HepG2 (cell line): ENCODE measurements around the gene KCTD21. TPM values are rescaled to one million over a fixed set of nuclear protein-coding genes. Genes with fewer than 3 reads are reported as not detected.
A peak's percentile ranks its signal among the peaks of the same experiment; 100 is the strongest.

Experiments
- ARID5B ChIP-seq: IDR thresholded peaks from 2 replicates; pipeline ENCODE4 v1.4.0; 2020; ENCODE audit warnings: mild to moderate bottlenecking, missing genetic modification reagents
- DZIP1 ChIP-seq: sonication (generic); formaldehyde crosslinking; IDR thresholded peaks from 2 replicates; pipeline ENCODE4 v1.5.0; 2020; ENCODE audit warnings: mild to moderate bottlenecking, missing genetic modification reagents
- GLMP ChIP-seq: sonication (generic); formaldehyde crosslinking; IDR thresholded peaks from 2 replicates; pipeline ENCODE4 v1.9.0; 2021; ENCODE audit warnings: missing genetic modification reagents, mild to moderate bottlenecking, borderline replicate concordance
- HOXA9 ChIP-seq: sonication (generic); formaldehyde crosslinking; IDR thresholded peaks from 2 replicates; pipeline ENCODE4 v1.8.1; 2022; ENCODE audit warnings: missing genetic modification reagents, mild to moderate bottlenecking, moderate library complexity, borderline replicate concordance
- KDM4B ChIP-seq: sonication (generic); formaldehyde crosslinking; IDR thresholded peaks from 2 replicates; pipeline ENCODE4 v1.4.0; 2020; ENCODE audit warnings: missing genetic modification reagents
- KLF15 ChIP-seq: sonication (generic); formaldehyde crosslinking; IDR thresholded peaks from 2 replicates; pipeline ENCODE4 v1.8.1; 2023; ENCODE audit warnings: borderline replicate concordance, mild to moderate bottlenecking, inconsistent platforms, missing genetic modification reagents, mixed read lengths
- NR2F1 ChIP-seq, 2 experiments: fragments of 450-650 bp in 1 of 2; formaldehyde crosslinking in 1 of 2; IDR thresholded peaks; 2 replicates each; pipeline versions ENCODE4 v1.5.0 to v1.6.1; 2016 to 2020; ENCODE audit warnings: mild to moderate bottlenecking in 1 of 2, missing compliant biosample characterization in 1 of 2, missing genetic modification reagents in 1 of 2, moderate library complexity in 1 of 2
- RFX5 ChIP-seq: IDR thresholded peaks from 2 replicates; pipeline ENCODE4 v1.6.1; 2011; ENCODE audit warnings: low read depth, low read length, improper control_type of control experiment
- RXRA ChIP-seq: sonication (generic); formaldehyde crosslinking; IDR thresholded peaks from 2 replicates; pipeline ENCODE4 v1.5.1; 2020; ENCODE audit warnings: missing genetic modification reagents
- SIX4 ChIP-seq: sonication (generic); formaldehyde crosslinking; IDR thresholded peaks from 2 replicates; pipeline ENCODE4 v1.4.0; 2020; ENCODE audit warnings: missing genetic modification reagents
- SMYD3 ChIP-seq: sonication (generic); formaldehyde crosslinking; IDR thresholded peaks from 2 replicates; pipeline ENCODE4 v1.8.1; 2023; ENCODE audit warnings: mild to moderate bottlenecking, missing genetic modification reagents
- TCF7 ChIP-seq: sonication (generic); IDR thresholded peaks from 2 replicates; pipeline ENCODE4 v1.6.1; 2016; ENCODE audit warnings: antibody characterized with exemption, low read depth
- TIGD3 ChIP-seq: sonication (generic); formaldehyde crosslinking; IDR thresholded peaks from 2 replicates; pipeline ENCODE4 v1.5.1; 2020; ENCODE audit warnings: mild to moderate bottlenecking, missing genetic modification reagents, borderline replicate concordance
- TRAFD1 ChIP-seq: sonication (generic); formaldehyde crosslinking; IDR thresholded peaks from 2 replicates; pipeline ENCODE4 v1.5.1; 2020; ENCODE audit warnings: missing genetic modification reagents, mild to moderate bottlenecking, borderline replicate concordance
- ZNF446 ChIP-seq: sonication (generic); formaldehyde crosslinking; IDR thresholded peaks from 2 replicates; pipeline ENCODE4 v1.5.0; 2020; ENCODE audit warnings: mild to moderate bottlenecking, missing genetic modification reagents
- ZNF792 ChIP-seq: IDR thresholded peaks from 2 replicates; pipeline ENCODE4 v1.6.1; 2016
- ZNF841 ChIP-seq: sonication (generic); formaldehyde crosslinking; IDR thresholded peaks from 2 replicates; pipeline ENCODE4 v1.8.1; 2023; ENCODE audit warnings: missing genetic modification reagents, borderline replicate concordance
- ZSCAN25 ChIP-seq: sonication (generic); formaldehyde crosslinking; IDR thresholded peaks from 2 replicates; pipeline ENCODE4 v1.8.0; 2022; ENCODE audit warnings: mild to moderate bottlenecking, missing genetic modification reagents
- polyA plus RNA-seq, 8 experiments: library from polyadenylated mRNA; depleted of rRNA in 3 of 8; stranded (reverse) in 7 of 8; unstranded in 1 of 8; fragments of >200 nt; fragmentation: Illumina TruSeq in 4 of 8; extraction: Trizol in 4 of 8; gene quantifications; 2 replicates each; pipeline versions ENCODE4 v1.2.1 to v1.2.3, GENCODE V29; 2011 to 2016; ENCODE audit warnings: low read depth in 4 of 8, missing spikeins in 1 of 8, mixed read lengths in 1 of 8; ENCODE audit not compliant: insufficient read depth in 1 of 8
- total RNA-seq, 5 experiments: library from RNA; depleted of rRNA; stranded (reverse); fragments of >200 nt; fragmentation: Illumina TruSeq; extraction: Trizol; gene quantifications; 2 replicates each; pipeline ENCODE4 v1.2.3, GENCODE V29; 2016; ENCODE audit warnings: low read depth in 1 of 5

KCTD21 gene
- total and polyA plus RNA-seq, 2 of the 13 experiments (the other 11 are each of a cell fraction or from before 2014, with no cell fraction given), result 3.1 to 13.5 TPM

GRCh38 chr11:78156127-78156844 is 32.1 kb downstream of the KCTD21 start (continued):
- no peak for TF ChIP-seq GLMP (CRISPR knock-in tag)
- TF ChIP-seq HOXA9 (CRISPR knock-in tag), result no peak
- no peak for TF ChIP-seq KLF15 (CRISPR knock-in tag)
- TF ChIP-seq SIX4, result peak; percentile 71; the same call in 1 of the 2 replicates
- TF ChIP-seq TCF7, result peak; percentile 77
- TF ChIP-seq ZNF792 (CRISPR knock-in tag), result 0 out of 2 replicates have a peak, but pooled peaks have one; percentile 39
- TF ChIP-seq TRAFD1 (CRISPR knock-in tag), result no peak
- 0 out of 2 replicates have a peak, but pooled peaks have one; percentile 42 for TF ChIP-seq ZSCAN25 (CRISPR knock-in tag)
- TF ChIP-seq ZNF841 (CRISPR knock-in tag), result no peak
- peak; percentile 84 to 91; a peak in 3 of 4 replicates for TF ChIP-seq NR2F1 (CRISPR knock-in tag; IDR thresholded peaks at IDR 0.05)
- no peak; the same call in 1 of the 2 replicates for TF ChIP-seq SMYD3 (CRISPR knock-in tag)
- TF ChIP-seq RXRA, result peak; percentile 99
- TF ChIP-seq KDM4B, result peak; percentile 92
- TF ChIP-seq ARID5B (CRISPR knock-in tag), result peak; percentile 98
- TF ChIP-seq ZNF446, result no peak
- no peak for TF ChIP-seq DZIP1 (CRISPR knock-in tag)
- no peak for TF ChIP-seq TIGD3
- TF ChIP-seq RFX5, result no peak; the same call in 1 of the 2 replicates
